PFSK-1 (cell line): ENCODE results near the gene AUNIP.
A peak's percentile ranks its signal among the peaks of the same experiment; 100 is the strongest.

Source experiments
- POLR2AphosphoS5 ChIP-seq: IDR thresholded peaks from 2 replicates; pipeline ENCODE4 v1.6.1; 2012; ENCODE audit warnings: low read depth, mild to moderate bottlenecking, control low read depth, low read length, moderate library complexity
- REST ChIP-seq, 2 experiments: IDR thresholded peaks; 2 replicates each; pipeline versions ENCODE4 v1.6.1 to v1.8.0; 2011 to 2012; ENCODE audit warnings: low read depth in 2 of 2, low read length in 2 of 2, control low read depth in 1 of 2, inconsistent platforms in 1 of 2, mild to moderate bottlenecking in 1 of 2, moderate library complexity in 1 of 2; ENCODE audit not compliant: insufficient read depth in 1 of 2

GRCh38 chr1:25898223-25899015, 39.2 kb upstream of the AUNIP start:
- TF ChIP-seq POLR2AphosphoS5 (0 out of 2 replicates have a peak, but pooled peaks have one; percentile 25), REST (IDR thresholded peaks at IDR 0.05; ENCODE audit: insufficient read depth in 1 of 2, low read depth in 2 of 2, low read length in 2 of 2) (no peak)
